Testis (tissue), 3 donors: ENCODE results near the gene ZNF423. TPM values are rescaled to one million over a fixed set of nuclear protein-coding genes. Genes with fewer than 3 reads are reported as not detected.

Experiments used
- DNase-seq: peaks from one replicate; pipeline ENCODE4 v3.0.0-alpha.2; 2019
- H3K27ac ChIP-seq, 2 donors: fragments of 200-600 bp; sonication (generic); one replicate each; pipeline ENCODE4 v1.5.1; 2019
- H3K27me3 ChIP-seq: fragments of 200-600 bp; sonication (generic); one replicate; pipeline ENCODE4 v1.5.1; 2019
- H3K36me3 ChIP-seq: fragments of 200-600 bp; sonication (generic); one replicate; pipeline ENCODE4 v1.5.1; 2017; ENCODE audit warnings: low read depth; ENCODE audit errors: missing control alignments
- H3K4me1 ChIP-seq: fragments of 200-600 bp; sonication (generic); one replicate; pipeline ENCODE4 v1.5.1; 2019
- H3K4me3 ChIP-seq, 2 donors: fragments of 200-600 bp; sonication (generic); one replicate each; pipeline ENCODE4 v1.5.1; 2017 to 2019
- H3K9me3 ChIP-seq: fragments of 200-600 bp; sonication (generic); one replicate; pipeline ENCODE4 v1.5.1; 2017
- CTCF ChIP-seq, 3 experiments: fragments of 450-650 bp in 2 of 3; fragments of 200-600 bp in 1 of 3; sonication (generic) in 1 of 3; IDR thresholded peaks; one replicate each; pipeline ENCODE4 v1.5.1; 2016 to 2019; ENCODE audit warnings: antibody characterized with exemption in 3 of 3, mild to moderate bottlenecking in 2 of 3, moderate library complexity in 1 of 3
- POLR2A ChIP-seq: fragments of 450-650 bp; IDR thresholded peaks from one replicate; pipeline ENCODE4 v1.6.1; 2017; ENCODE audit warnings: antibody characterized with exemption, mild to moderate bottlenecking, moderate library complexity
- WGBS, 2 donors: methylation state at CpG; one replicate each; pipeline ENCODE4 v1.1.5; 2018; 5-methylcytosine and 5-hydroxymethylcytosine counted together
- intact Hi-C: fragments of 100-400 bp; cut with DNase I; formaldehyde crosslinking; loops from one replicate; pipeline ENCODE4 v1.15.1; 2023; ENCODE audit warnings: low total_unique reads
- polyA plus RNA-seq: library from polyadenylated mRNA; stranded (reverse); fragments of 350-450 nt; fragmentation: Illumina TruSeq; extraction: RNeasy Lipid Tissue Mini Kit (QIAGEN cat#74804); gene quantifications from one replicate; pipeline ENCODE4 v1.2.3, GENCODE V29; 2014; ENCODE audit warnings: low read depth, low replicate concordance; ENCODE audit not compliant: insufficient read depth
- total RNA-seq, 2 donors: library from RNA; depleted of rRNA; stranded (reverse); fragments of >200 nt; gene quantifications; one replicate each; pipeline ENCODE4 v1.2.3, GENCODE V29; 2016

ZNF423 gene
- total and polyA plus RNA-seq, 3 donors from 2014 or later: 8.9 to 19.0 (median 12.1) TPM

DNA sequence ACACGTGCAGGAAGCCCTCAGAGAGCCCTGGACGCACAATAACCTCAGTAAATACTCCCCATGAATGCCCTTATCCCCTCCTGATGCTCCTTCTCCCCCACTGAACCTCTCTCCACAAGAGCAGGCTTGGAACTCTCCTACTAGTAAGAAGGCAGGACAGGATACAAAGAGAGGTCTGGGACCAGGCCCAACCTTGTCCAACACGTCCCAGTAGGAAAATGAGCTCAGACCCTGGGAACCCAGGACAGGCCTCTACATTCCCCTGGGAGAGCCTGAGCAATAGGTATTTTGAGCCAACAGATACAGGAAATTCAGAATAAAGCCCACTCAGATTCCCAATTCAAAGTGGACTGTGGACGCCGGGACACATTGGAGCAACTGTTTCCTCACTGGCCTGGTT is 19.2 kb downstream of the ZNF423 start:
- TF ChIP-seq CTCF (IDR thresholded peaks at IDR 0.05): no peak
- TF ChIP-seq POLR2A: no peak
- WGBS, 2 donors: 35 to 47% methylated on average over 5 of the region's 5 CpGs
- intact Hi-C loops: no loop called here
- DNase-seq: no peak
- Histone ChIP-seq H3K4me1 (peaks cover 55% of the 10 kb centered on the region), H3K9me3 (no peaks in the 10 kb centered on the region), H3K27me3 (no peaks in the 10 kb centered on the region), H3K27ac (peak overlapping the region; percentile 65 to 86), H3K4me3 (no peak overlapping the region), H3K36me3 (no peaks in the 10 kb centered on the region)

DNA sequence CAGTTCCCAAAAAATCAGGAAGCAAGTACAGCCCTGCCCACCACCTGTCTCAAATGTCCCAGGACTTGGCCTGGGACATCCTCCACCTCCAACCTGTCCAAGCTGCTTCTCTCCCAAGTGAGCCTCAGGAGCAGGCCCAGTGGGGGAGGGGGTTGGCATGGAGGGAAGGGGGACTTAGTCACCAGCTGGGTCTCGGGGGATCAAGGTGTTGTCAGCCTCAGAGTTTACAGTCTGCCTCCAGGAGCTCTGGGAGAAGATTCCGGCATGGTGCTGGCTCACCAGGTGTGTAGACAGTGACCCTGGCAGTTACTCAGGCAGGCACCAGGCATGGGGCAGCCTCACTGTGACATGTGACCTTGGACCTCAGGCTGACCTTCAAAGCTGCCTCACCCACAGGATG is 19.7 kb downstream of the ZNF423 start:
- no peak for DNase-seq
- H3K36me3 ChIP-seq: no peaks in the 10 kb centered on the region

GRCh38 chr16:49835161-49835777 is 20.6 kb downstream of the ZNF423 start:
- Histone ChIP-seq H3K27me3 (no peaks in the 10 kb centered on the region), H3K9me3 (no peaks in the 10 kb centered on the region), H3K27ac (peak overlapping the region; percentile 65 to 86), H3K4me1 (peaks cover 55% of the 10 kb centered on the region), H3K36me3 (no peaks in the 10 kb centered on the region), H3K4me3 (no peak overlapping the region)
- WGBS, 2 donors: 53 to 67% methylated on average over 5 to 13 of the region's 13 CpGs
- intact Hi-C loops: no loop called here
- TF ChIP-seq POLR2A (no peak), CTCF (IDR thresholded peaks at IDR 0.05) (no peak)
- DNase-seq: no peak

More for the DNA sequence above, 19.7 kb downstream of the ZNF423 start:
- Histone ChIP-seq H3K27me3 (no peaks in the 10 kb centered on the region), H3K27ac (peak overlapping the region; percentile 65 to 86), H3K4me1 (peaks cover 55% of the 10 kb centered on the region), H3K9me3 (no peaks in the 10 kb centered on the region), H3K4me3 (no peak overlapping the region)
- WGBS, 2 donors: 80 to 100% methylated on average over 1 to 2 of the region's 2 CpGs
- intact Hi-C loops: no loop called here
- no peak for TF ChIP-seq CTCF (IDR thresholded peaks at IDR 0.05)
- TF ChIP-seq POLR2A: no peak

DNA sequence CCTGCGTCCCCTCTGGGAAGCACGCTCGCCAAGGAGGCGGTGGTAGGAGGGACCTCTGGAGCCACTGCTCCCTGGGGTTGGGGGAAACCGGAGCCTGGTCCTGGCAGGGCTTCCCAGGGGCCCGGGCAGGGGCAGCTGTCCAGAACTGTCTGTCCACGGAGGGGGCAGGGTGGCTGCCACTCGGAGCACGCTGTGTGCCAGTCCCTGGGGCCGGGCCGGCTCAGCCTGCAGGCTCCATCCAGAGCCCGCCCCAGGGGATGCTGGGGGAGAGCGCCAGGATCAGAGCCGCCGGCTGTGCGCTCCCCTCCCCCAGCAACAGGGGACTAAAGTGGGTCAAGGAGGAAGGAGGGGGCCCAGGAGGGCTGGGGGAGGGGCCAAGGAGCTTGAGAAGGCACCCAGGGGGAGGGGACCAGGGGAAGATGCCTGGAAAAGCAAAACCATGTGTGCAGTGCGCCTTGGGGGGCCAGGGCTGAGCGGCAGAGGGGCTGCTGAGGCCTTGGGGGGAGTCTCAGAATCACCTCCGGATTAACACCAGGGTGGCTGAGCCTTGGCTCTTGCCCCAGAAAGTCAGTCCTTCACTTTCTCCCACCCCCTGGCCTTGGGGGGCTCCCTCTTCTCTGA is 21.3 kb downstream of the ZNF423 start:
- no peaks in the 10 kb centered on the region for H3K27me3 ChIP-seq
- intact Hi-C loops: no loop called here
- H3K27ac ChIP-seq: peak overlapping the region; percentile 65 to 86
- peaks cover 54% of the 10 kb centered on the region for H3K4me1 ChIP-seq
- H3K9me3 ChIP-seq: no peaks in the 10 kb centered on the region
- no peak for TF ChIP-seq POLR2A
- no peak for TF ChIP-seq CTCF (IDR thresholded peaks at IDR 0.05)
- 30 to 37% methylated on average over 15 to 17 of the region's 19 CpGs for WGBS, 2 donors
- no peak overlapping the region for H3K4me3 ChIP-seq
- peak; percentile 82 for DNase-seq
- H3K36me3 ChIP-seq: no peaks in the 10 kb centered on the region
